CD4-positive, alpha-beta T cell treated with Interleukin-21 for 1 hour (primary cell): ENCODE results near the gene STXBP6.
"Not testable (repeated sequence)": the region's sequence is repeated elsewhere in the genome, so short reads cannot be mapped to it uniquely, and the experiment has no call there.

Experiments used
- DNase-seq: peaks from one replicate; pipeline ENCODE4 v3.0.0-alpha.2; 2020

The STXBP6 gene

GRCh38 chr14:24982472-24983155 lies 67.3 kb downstream of the STXBP6 start:
- no peak for DNase-seq

- DNase-seq: no peak
Observed at GRCh38 chr14:24979725-24980239, 70.2 kb downstream of the STXBP6 start.

- no peak for DNase-seq
Observed at GRCh38 chr14:24978862-24979724, 70.9 kb downstream of the STXBP6 start.

GRCh38 chr14:24976602-24977001 lies 73.3 kb downstream of the STXBP6 start:
- no peak for DNase-seq

GRCh38 chr14:24975393-24975792 lies 74.6 kb downstream of the STXBP6 start:
- DNase-seq: no peak

- no peak for DNase-seq
Observed at GRCh38 chr14:24974591-24975374, 75.2 kb downstream of the STXBP6 start.

GRCh38 chr14:24972844-24973243 lies 77.1 kb downstream of the STXBP6 start:
- DNase-seq: no peak

GRCh38 chr14:24971255-24971654 lies 78.7 kb downstream of the STXBP6 start:
- no peak for DNase-seq

- no peak for DNase-seq
Observed at GRCh38 chr14:24966579-24966964, 83.4 kb downstream of the STXBP6 start.

GRCh38 chr14:24965934-24966578 lies 83.9 kb downstream of the STXBP6 start:
- DNase-seq: no peak

- DNase-seq: no peak
Observed at GRCh38 chr14:24965578-24965933, 84.4 kb downstream of the STXBP6 start.

- no peak for DNase-seq
Observed at GRCh38 chr14:24964591-24964990, 85.4 kb downstream of the STXBP6 start.

GRCh38 chr14:24964048-24964447 lies 85.9 kb downstream of the STXBP6 start:
- no peak for DNase-seq

- not testable (repeated sequence) for DNase-seq
Observed at GRCh38 chr14:24962118-24962517, 87.8 kb downstream of the STXBP6 start.

- DNase-seq: no peak
Observed at GRCh38 chr14:24960816-24961215, 89.1 kb downstream of the STXBP6 start.

- no peak for DNase-seq
Observed at GRCh38 chr14:24959791-24960331, 90.1 kb downstream of the STXBP6 start.

- no peak for DNase-seq
Observed at GRCh38 chr14:24958271-24958670, 91.7 kb downstream of the STXBP6 start.

GRCh38 chr14:24957814-24958213 lies 92.1 kb downstream of the STXBP6 start:
- DNase-seq: no peak

GRCh38 chr14:24956104-24956503 lies 93.8 kb downstream of the STXBP6 start:
- no peak for DNase-seq

- no peak for DNase-seq
Observed at GRCh38 chr14:24954700-24955037, 95.3 kb downstream of the STXBP6 start.

GRCh38 chr14:24954037-24954699 lies 95.8 kb downstream of the STXBP6 start:
- no peak for DNase-seq
